Left forelimb (tissue), 1 donor: ENCODE measurements around the gene ISLR.

Experiments used
- DNase-seq: peaks from one replicate; pipeline ENCODE4 v3.0.0-alpha.2; 2018; ENCODE audit warnings: low spot score

Gene ISLR

GRCh38 chr15:74213858-74214284, 40.4 kb downstream of the ISLR start:
- no peak for DNase-seq

- DNase-seq, result no peak
Measured at GRCh38 chr15:74214324-74215021, 41.0 kb downstream of the ISLR start.

- DNase-seq, result no peak
Measured at GRCh38 chr15:74215958-74216357, 42.4 kb downstream of the ISLR start.

GRCh38 chr15:74216949-74217348, 43.4 kb downstream of the ISLR start:
- DNase-seq, result no peak

- no peak for DNase-seq
Measured at GRCh38 chr15:74217907-74218885, 44.7 kb downstream of the ISLR start.

GRCh38 chr15:74220475-74221248, 47.2 kb downstream of the ISLR start:
- DNase-seq, result no peak

GRCh38 chr15:74221399-74222239, 48.1 kb downstream of the ISLR start:
- DNase-seq, result no peak

GRCh38 chr15:74222240-74223119, 49.0 kb downstream of the ISLR start:
- no peak for DNase-seq

GRCh38 chr15:74225928-74226327, 52.4 kb downstream of the ISLR start:
- DNase-seq, result no peak
